ENCODE data around the gene TNFAIP3.

DNA sequence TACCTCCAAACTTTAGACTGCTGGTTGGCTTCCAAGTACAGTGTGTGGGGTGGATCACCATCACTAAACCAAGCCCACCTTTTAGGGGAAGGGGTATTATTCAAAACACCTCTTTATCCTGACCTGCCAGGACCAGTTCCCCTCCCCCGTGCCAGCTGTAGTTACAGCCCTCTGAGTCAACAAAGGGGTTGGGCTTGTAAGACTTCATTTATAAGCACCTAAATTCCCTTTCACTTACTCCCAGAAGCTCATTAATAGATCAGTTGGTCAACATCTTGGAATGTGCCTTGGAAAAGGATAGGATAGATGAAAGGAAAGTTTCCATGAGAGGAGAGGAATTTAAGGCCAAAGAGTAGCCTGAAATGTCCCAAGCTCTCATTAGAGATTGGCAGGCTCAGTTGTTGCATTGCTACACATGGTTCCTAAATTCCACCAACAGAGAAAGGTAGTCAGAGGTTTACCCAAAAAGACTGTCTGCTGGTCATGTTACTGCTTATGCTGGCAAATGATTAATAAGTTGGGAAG is 59.2 kb downstream of the TNFAIP3 start:
- TF ChIP-seq, protein P1, sequence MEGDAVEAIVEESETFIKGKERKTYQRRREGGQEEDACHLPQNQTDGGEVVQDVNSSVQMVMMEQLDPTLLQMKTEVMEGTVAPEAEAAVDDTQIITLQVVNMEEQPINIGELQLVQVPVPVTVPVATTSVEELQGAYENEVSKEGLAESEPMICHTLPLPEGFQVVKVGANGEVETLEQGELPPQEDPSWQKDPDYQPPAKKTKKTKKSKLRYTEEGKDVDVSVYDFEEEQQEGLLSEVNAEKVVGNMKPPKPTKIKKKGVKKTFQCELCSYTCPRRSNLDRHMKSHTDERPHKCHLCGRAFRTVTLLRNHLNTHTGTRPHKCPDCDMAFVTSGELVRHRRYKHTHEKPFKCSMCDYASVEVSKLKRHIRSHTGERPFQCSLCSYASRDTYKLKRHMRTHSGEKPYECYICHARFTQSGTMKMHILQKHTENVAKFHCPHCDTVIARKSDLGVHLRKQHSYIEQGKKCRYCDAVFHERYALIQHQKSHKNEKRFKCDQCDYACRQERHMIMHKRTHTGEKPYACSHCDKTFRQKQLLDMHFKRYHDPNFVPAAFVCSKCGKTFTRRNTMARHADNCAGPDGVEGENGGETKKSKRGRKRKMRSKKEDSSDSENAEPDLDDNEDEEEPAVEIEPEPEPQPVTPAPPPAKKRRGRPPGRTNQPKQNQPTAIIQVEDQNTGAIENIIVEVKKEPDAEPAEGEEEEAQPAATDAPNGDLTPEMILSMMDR (IDR thresholded peaks at IDR 0.05), result no peak
- TF ChIP-seq POLR2A (IDR thresholded peaks at IDR 0.05; ENCODE audit: low read depth), result no peak
- TF ChIP-seq EP300 (IDR thresholded peaks at IDR 0.05), result no peak
- TF ChIP-seq POLR2AphosphoS5 (IDR thresholded peaks at IDR 0.05), result peak in 1 of 2 donors; percentile 47

Data from esophagus muscularis mucosa (tissue), 4 donors.